ENCODE results near the gene FAM221B. TPM values are rescaled to one million over a fixed set of nuclear protein-coding genes. Genes with fewer than 3 reads are reported as not detected.

The FAM221B gene
- total and polyA plus RNA-seq, 2 donors (not counting 1 experiment from before 2014, with no cell fraction given): not detected

DNA sequence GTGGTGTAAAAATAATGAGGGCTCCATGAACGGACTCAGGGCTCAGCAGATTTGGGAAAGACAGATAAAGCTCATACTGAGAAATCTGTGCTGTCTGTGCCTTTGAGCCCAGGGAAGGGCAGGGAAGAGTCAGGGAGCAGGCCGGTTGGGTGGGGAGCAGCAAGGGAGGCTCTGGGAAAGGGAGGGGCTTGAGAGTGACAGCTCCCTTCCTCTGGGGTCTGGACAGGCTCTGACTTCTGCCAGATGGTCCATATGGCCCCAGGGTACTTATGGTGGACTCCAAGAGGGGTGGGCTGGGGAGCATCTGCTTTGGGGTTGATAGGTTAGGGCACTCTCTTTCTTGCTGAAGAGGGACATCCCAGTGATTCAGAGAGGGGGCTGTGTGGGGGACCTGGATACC, 35.1 kb downstream of the FAM221B start:
- CTCF ChIA-PET: interaction anchor here (0.6 to 2.6 kb wide), 4 partner anchors 32 to 152 kb away, joined by 3 to 24 read pairs (median 12); no protein-coding TSS in a partner anchor
- H3K4me3 Mint-ChIP-seq: no peak overlapping the region
- peaks cover 4% of the 10 kb centered on the region for H3K27me3 Mint-ChIP-seq
- POLR2A ChIA-PET: no interaction called here
- Histone ChIP-seq H2AFZ (ENCODE audit: insufficient read depth, low read depth, low read length, poor library complexity, severe bottlenecking) (no peak overlapping the region), H3K9ac (ENCODE audit: low read length) (no peak overlapping the region), H3K4me3 (ENCODE audit: control extremely low read depth in 1 of 5, extremely low read depth in 1 of 5, insufficient read depth in 1 of 5, low read depth in 2 of 5, low read length in 4 of 5) (no peak overlapping the region), H4K20me1 (ENCODE audit: control insufficient read depth, insufficient read depth, low read length, poor library complexity, severe bottlenecking) (peaks cover 9% of the 10 kb centered on the region), H3K4me2 (replicated peaks; ENCODE audit: low read depth, low read length, poor library complexity, severe bottlenecking) (no peak overlapping the region), H3K4me1 (ENCODE audit: control insufficient read depth in 2 of 2, insufficient read depth in 2 of 2, low read length in 2 of 2) (peaks cover 5% of the 10 kb centered on the region in 2 donors), H3K27ac (ENCODE audit: low read length in 2 of 2) (no peak overlapping the region), H3K9me3 (ENCODE audit: control extremely low read depth in 1 of 3, control insufficient read depth in 2 of 3, insufficient read depth in 1 of 3, low read length in 2 of 3) (no peaks in the 10 kb centered on the region), H3K36me3 (replicated peaks in 1 of 2; ENCODE audit: control extremely low read depth in 1 of 2, control insufficient read depth in 1 of 2, extremely low read depth in 1 of 2, insufficient read depth in 2 of 2, low read length in 1 of 2) (no peaks in the 10 kb centered on the region), H3K27me3 (replicated peaks in 1 of 4; ENCODE audit: control extremely low read depth in 1 of 4, control insufficient read depth in 3 of 4, insufficient read depth in 4 of 4, low read length in 3 of 4) (peaks cover 0 to 6% (median 3%) of the 10 kb centered on the region in 4 experiments), H3K79me2 (ENCODE audit: control insufficient read depth, insufficient read depth, low read length) (peaks cover 5% of the 10 kb centered on the region)
- H3K27ac Mint-ChIP-seq: no peak overlapping the region
- WGBS (ENCODE audit: insufficient coverage): 100% methylated on average over 2 of the region's 2 CpGs
- ATAC-seq (ENCODE audit: low read depth) (no peak), DNase-seq (no peak)
- intact Hi-C loops (cut with micrococcal nuclease): no loop called here
- no peaks in the 10 kb centered on the region for H3K9me3 Mint-ChIP-seq (ENCODE audit: insufficient read depth)
- TF ChIP-seq EZH2 (IDR thresholded peaks at IDR 0.05; ENCODE audit: borderline replicate concordance, insufficient read depth, low read depth, low read length, poor library complexity, severe bottlenecking): no peak
- TF ChIP-seq, protein P1, sequence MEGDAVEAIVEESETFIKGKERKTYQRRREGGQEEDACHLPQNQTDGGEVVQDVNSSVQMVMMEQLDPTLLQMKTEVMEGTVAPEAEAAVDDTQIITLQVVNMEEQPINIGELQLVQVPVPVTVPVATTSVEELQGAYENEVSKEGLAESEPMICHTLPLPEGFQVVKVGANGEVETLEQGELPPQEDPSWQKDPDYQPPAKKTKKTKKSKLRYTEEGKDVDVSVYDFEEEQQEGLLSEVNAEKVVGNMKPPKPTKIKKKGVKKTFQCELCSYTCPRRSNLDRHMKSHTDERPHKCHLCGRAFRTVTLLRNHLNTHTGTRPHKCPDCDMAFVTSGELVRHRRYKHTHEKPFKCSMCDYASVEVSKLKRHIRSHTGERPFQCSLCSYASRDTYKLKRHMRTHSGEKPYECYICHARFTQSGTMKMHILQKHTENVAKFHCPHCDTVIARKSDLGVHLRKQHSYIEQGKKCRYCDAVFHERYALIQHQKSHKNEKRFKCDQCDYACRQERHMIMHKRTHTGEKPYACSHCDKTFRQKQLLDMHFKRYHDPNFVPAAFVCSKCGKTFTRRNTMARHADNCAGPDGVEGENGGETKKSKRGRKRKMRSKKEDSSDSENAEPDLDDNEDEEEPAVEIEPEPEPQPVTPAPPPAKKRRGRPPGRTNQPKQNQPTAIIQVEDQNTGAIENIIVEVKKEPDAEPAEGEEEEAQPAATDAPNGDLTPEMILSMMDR (IDR thresholded peaks at IDR 0.05): no peak
- H3K4me1 Mint-ChIP-seq: peaks cover 9% of the 10 kb centered on the region

DNA sequence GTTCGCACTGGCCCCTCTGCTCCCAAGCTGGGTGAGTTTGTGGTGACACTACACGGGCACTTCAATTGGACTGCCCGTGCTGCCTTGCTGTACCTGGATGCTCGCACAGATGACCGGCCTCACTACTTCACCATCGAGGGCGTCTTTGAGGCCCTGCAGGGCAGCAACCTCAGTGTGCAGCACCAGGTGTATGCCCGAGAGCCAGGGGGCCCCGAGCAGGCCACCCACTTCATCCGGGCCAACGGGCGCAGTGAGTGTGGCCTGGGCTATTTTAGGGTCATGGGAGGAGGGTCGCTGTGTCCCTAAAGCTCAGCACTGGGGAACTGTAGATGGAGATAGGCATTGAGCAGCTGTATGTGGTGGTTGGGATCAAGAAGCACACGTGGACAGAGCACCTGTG, 35.7 kb downstream of the FAM221B start:
- peaks cover 5% of the 10 kb centered on the region for H3K79me2 ChIP-seq (ENCODE audit: control insufficient read depth, insufficient read depth, low read length)
- H4K20me1 ChIP-seq (ENCODE audit: control insufficient read depth, insufficient read depth, low read length, poor library complexity, severe bottlenecking): peaks cover 9% of the 10 kb centered on the region
- no peaks in the 10 kb centered on the region for H3K9me3 ChIP-seq (ENCODE audit: control extremely low read depth in 1 of 3, control insufficient read depth in 2 of 3, insufficient read depth in 1 of 3, low read length in 2 of 3)
- no peak for TF ChIP-seq EZH2 (IDR thresholded peaks at IDR 0.05; ENCODE audit: borderline replicate concordance, insufficient read depth, low read depth, low read length, poor library complexity, severe bottlenecking)
- TF ChIP-seq, protein P1 (IDR thresholded peaks at IDR 0.05): no peak
- peaks cover 4% of the 10 kb centered on the region for H3K27me3 Mint-ChIP-seq
- CTCF ChIA-PET: interaction anchor here (0.6 to 2.6 kb wide), 6 partner anchors 17 to 152 kb away, joined by 3 to 24 read pairs (median 6); partner anchors contain the start of gene SPAG8
- no peak overlapping the region for H3K4me3 ChIP-seq (ENCODE audit: control extremely low read depth in 1 of 5, extremely low read depth in 1 of 5, insufficient read depth in 1 of 5, low read depth in 2 of 5, low read length in 4 of 5)
- no peak overlapping the region for H3K27ac Mint-ChIP-seq
- no peaks in the 10 kb centered on the region for H3K36me3 ChIP-seq (replicated peaks in 1 of 2; ENCODE audit: control extremely low read depth in 1 of 2, control insufficient read depth in 1 of 2, extremely low read depth in 1 of 2, insufficient read depth in 2 of 2, low read length in 1 of 2)
- POLR2A ChIA-PET: no interaction called here
- ATAC-seq (ENCODE audit: low read depth): no peak
- WGBS (ENCODE audit: insufficient coverage): 97% methylated on average over 14 of the region's 14 CpGs
- intact Hi-C loops (cut with micrococcal nuclease): no loop called here
- no peak overlapping the region for H3K4me2 ChIP-seq (replicated peaks; ENCODE audit: low read depth, low read length, poor library complexity, severe bottlenecking)
- H3K27me3 ChIP-seq (replicated peaks in 1 of 4; ENCODE audit: control extremely low read depth in 1 of 4, control insufficient read depth in 3 of 4, insufficient read depth in 4 of 4, low read length in 3 of 4): peaks cover 0 to 6% (median 3%) of the 10 kb centered on the region in 4 experiments
- no peak overlapping the region for H3K9ac ChIP-seq (ENCODE audit: low read length)
- H2AFZ ChIP-seq (ENCODE audit: insufficient read depth, low read depth, low read length, poor library complexity, severe bottlenecking): no peak overlapping the region
- H3K4me3 Mint-ChIP-seq: peak overlapping the region; percentile 29
- DNase-seq: no peak
- H3K27ac ChIP-seq (ENCODE audit: low read length in 2 of 2): no peak overlapping the region
- H3K9me3 Mint-ChIP-seq (ENCODE audit: insufficient read depth): no peaks in the 10 kb centered on the region
- peaks cover 5% of the 10 kb centered on the region in 2 donors for H3K4me1 ChIP-seq (ENCODE audit: control insufficient read depth in 2 of 2, insufficient read depth in 2 of 2, low read length in 2 of 2)
- H3K4me1 Mint-ChIP-seq: peaks cover 9% of the 10 kb centered on the region

Data from B cell (primary cell).